GM23338 (cell line): ENCODE data around the gene NUDT21. TPM values are rescaled to one million over a fixed set of nuclear protein-coding genes. Genes with fewer than 3 reads are reported as not detected.
A peak's percentile ranks its signal among the peaks of the same experiment; 100 is the strongest.

Experiments used
- ATAC-seq: fragments of 200-7000 bp; cut with Tn5 transposase; 3 replicates; pipeline ENCODE4 v1.9.1; 2020
- DNase-seq: peaks from one replicate; pipeline ENCODE4 v3.0.0-alpha.2; 2015; ENCODE audit warnings: low spot score
- H2AFZ ChIP-seq: fragments of 200-600 bp; sonication (generic); 2 replicates; pipeline ENCODE4 v1.8.0; 2016; ENCODE audit warnings: antibody characterized with exemption, mild to moderate bottlenecking, moderate library complexity
- H3F3A ChIP-seq: fragments of 200-600 bp; sonication (generic); replicated peaks from 2 replicates; pipeline ENCODE4 v1.8.0; 2017; ENCODE audit warnings: antibody characterized with exemption, mixed run types, low read depth
- H3K27ac ChIP-seq: fragments of 200-600 bp; sonication (generic); 2 replicates; pipeline ENCODE4 v1.6.1; 2016; ENCODE audit warnings: low read depth
- H3K27me3 ChIP-seq: fragments of 200-600 bp; sonication (generic); 2 replicates; pipeline ENCODE4 v1.8.0; 2016; ENCODE audit warnings: mild to moderate bottlenecking, mixed run types, moderate library complexity; ENCODE audit not compliant: insufficient read depth
- H3K36me3 ChIP-seq: fragments of 200-600 bp; sonication (generic); 2 replicates; pipeline ENCODE4 v1.8.0; 2016; ENCODE audit warnings: mild to moderate bottlenecking; ENCODE audit not compliant: insufficient read depth
- H3K4me1 ChIP-seq: fragments of 200-600 bp; sonication (generic); 2 replicates; pipeline ENCODE4 v1.8.0; 2016; ENCODE audit warnings: mild to moderate bottlenecking, moderate library complexity; ENCODE audit not compliant: insufficient read depth
- H3K4me2 ChIP-seq: fragments of 200-600 bp; sonication (generic); 2 replicates; pipeline ENCODE4 v1.7.1; 2017; ENCODE audit warnings: mixed run types
- H3K4me3 ChIP-seq: fragments of 200-600 bp; sonication (generic); 2 replicates; pipeline ENCODE4 v1.6.1; 2016; ENCODE audit warnings: mixed run types
- H3K79me2 ChIP-seq: fragments of 200-600 bp; sonication (generic); replicated peaks from 2 replicates; pipeline ENCODE4 v1.8.0; 2017; ENCODE audit warnings: mild to moderate bottlenecking; ENCODE audit not compliant: insufficient read depth
- H3K9me2 ChIP-seq: fragments of 200-600 bp; sonication (generic); 2 replicates; pipeline ENCODE4 v1.8.0; 2017; ENCODE audit not compliant: insufficient read depth
- H4K20me1 ChIP-seq: fragments of 200-600 bp; sonication (generic); replicated peaks from 2 replicates; pipeline ENCODE4 v1.8.0; 2017; ENCODE audit warnings: mild to moderate bottlenecking; ENCODE audit not compliant: insufficient read depth
- H3K27ac Mint-ChIP-seq: 2 replicates; pipeline ENCODE4 v1.8.0; 2020; ENCODE audit warnings: inconsistent platforms, mild to moderate bottlenecking, moderate library complexity, mixed read lengths
- H3K27me3 Mint-ChIP-seq: 3 replicates; pipeline ENCODE4 v1.8.0; 2022; ENCODE audit warnings: low read depth, mild to moderate bottlenecking, moderate library complexity, mixed read lengths, inconsistent platforms; ENCODE audit not compliant: insufficient read depth, poor library complexity
- H3K36me3 Mint-ChIP-seq: 3 replicates; pipeline ENCODE4 v1.8.0; 2021; ENCODE audit warnings: low read depth, mild to moderate bottlenecking, inconsistent platforms, moderate library complexity, mixed read lengths
- H3K4me1 Mint-ChIP-seq: 3 replicates; pipeline ENCODE4 v1.8.0; 2020; ENCODE audit warnings: mild to moderate bottlenecking, inconsistent platforms, mixed read lengths
- H3K4me3 Mint-ChIP-seq: 3 replicates; pipeline ENCODE4 v1.8.0; 2021; ENCODE audit warnings: moderate library complexity, mild to moderate bottlenecking, inconsistent platforms, mixed read lengths
- H3K9me3 Mint-ChIP-seq: 3 replicates; pipeline ENCODE4 v1.8.0; 2020; ENCODE audit warnings: moderate library complexity, mild to moderate bottlenecking, inconsistent platforms, mixed read lengths
- EZH2 ChIP-seq: fragments of 200-600 bp; sonication (generic); IDR thresholded peaks from one replicate; pipeline ENCODE4 v1.8.0; 2017; ENCODE audit warnings: antibody characterized with exemption, mild to moderate bottlenecking, low read depth; ENCODE audit not compliant: unreplicated experiment
- EZH2phosphoT487 ChIP-seq: fragments of 200-600 bp; sonication (generic); IDR thresholded peaks from one replicate; pipeline ENCODE4 v1.8.1; 2018; ENCODE audit warnings: antibody characterized with exemption; ENCODE audit not compliant: unreplicated experiment
- JUNB ChIP-seq: IDR thresholded peaks from one replicate; pipeline ENCODE4 v1.6.1; 2016; ENCODE audit warnings: antibody characterized with exemption; ENCODE audit not compliant: unreplicated experiment
- NANOG ChIP-seq: IDR thresholded peaks from 2 replicates; pipeline ENCODE4 v1.6.1; 2016; ENCODE audit warnings: antibody characterized with exemption, borderline replicate concordance
- STAT1 ChIP-seq: IDR thresholded peaks from one replicate; pipeline ENCODE4 v1.6.1; 2016; ENCODE audit warnings: antibody characterized with exemption; ENCODE audit not compliant: unreplicated experiment
- ZNF114 ChIP-seq: fragments of 250-450 bp; sonication (Bioruptor Pico); IDR thresholded peaks from 2 replicates; pipeline ENCODE4 v1.5.0; 2020; ENCODE audit warnings: mild to moderate bottlenecking, moderate library complexity
- polyA plus RNA-seq: library from polyadenylated mRNA; unstranded; fragments of >200 nt; fragmentation: Nextera tagmentation; extraction: Ambion mirVana; gene quantifications from 2 replicates; pipeline ENCODE4 v1.2.1, GENCODE V29; 2016
- total RNA-seq: library from RNA; depleted of rRNA; stranded (reverse); fragments of >200 nt; shearing (Covaris generic); gene quantifications from 2 replicates; pipeline ENCODE4 v1.2.3, GENCODE V29; 2014
- TF ChIP-seq, protein P1 (sequence below), 2 experiments: fragments of 200-600 bp in 1 of 2; sonication (generic) in 1 of 2; conservative IDR thresholded peaks; 2 replicates each; pipeline versions ENCODE4 v1.5.1 to v1.6.1; 2016 to 2017; ENCODE audit warnings: antibody characterized with exemption in 2 of 2, low read depth in 2 of 2, mild to moderate bottlenecking in 2 of 2, moderate library complexity in 1 of 2
- TF ChIP-seq, protein P2 (sequence below): IDR thresholded peaks from one replicate; pipeline ENCODE4 v1.6.1; 2018; ENCODE audit warnings: antibody characterized with exemption; ENCODE audit not compliant: unreplicated experiment
- TF ChIP-seq, protein P3 (sequence below): IDR thresholded peaks from 2 replicates; pipeline ENCODE4 v1.6.1; 2016; ENCODE audit warnings: antibody characterized with exemption

NUDT21 gene
- total and polyA plus RNA-seq, 2 experiments from 2014 or later = 83.4 to 132 TPM

DNA sequence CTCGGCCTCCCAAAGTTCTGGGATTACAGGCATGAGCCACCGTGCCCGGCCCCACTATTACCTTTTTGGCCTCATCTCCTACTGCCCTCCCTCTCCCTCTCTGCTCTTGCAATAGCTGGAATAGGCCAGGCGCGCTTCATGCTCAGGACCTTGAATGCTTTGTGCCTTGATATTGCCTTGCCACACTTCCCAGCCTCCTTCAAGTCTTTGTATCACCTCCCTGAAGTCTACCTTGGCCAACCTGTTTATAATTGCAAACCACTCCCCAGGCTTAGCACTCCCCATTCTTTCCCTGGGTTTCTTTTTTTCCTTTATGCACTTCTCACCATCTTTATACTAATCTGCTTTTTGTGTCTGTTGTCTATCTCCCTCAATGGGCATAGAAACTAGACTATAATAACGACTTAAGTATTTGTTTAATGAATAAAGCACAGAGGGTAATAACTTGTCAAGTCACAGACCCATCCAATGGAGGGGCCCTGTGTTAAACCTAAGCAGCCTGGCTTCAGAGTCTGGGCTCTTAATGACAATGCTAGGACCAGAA is 6.9 kb upstream of the NUDT21 start (continued):
- TF ChIP-seq, protein P1, sequence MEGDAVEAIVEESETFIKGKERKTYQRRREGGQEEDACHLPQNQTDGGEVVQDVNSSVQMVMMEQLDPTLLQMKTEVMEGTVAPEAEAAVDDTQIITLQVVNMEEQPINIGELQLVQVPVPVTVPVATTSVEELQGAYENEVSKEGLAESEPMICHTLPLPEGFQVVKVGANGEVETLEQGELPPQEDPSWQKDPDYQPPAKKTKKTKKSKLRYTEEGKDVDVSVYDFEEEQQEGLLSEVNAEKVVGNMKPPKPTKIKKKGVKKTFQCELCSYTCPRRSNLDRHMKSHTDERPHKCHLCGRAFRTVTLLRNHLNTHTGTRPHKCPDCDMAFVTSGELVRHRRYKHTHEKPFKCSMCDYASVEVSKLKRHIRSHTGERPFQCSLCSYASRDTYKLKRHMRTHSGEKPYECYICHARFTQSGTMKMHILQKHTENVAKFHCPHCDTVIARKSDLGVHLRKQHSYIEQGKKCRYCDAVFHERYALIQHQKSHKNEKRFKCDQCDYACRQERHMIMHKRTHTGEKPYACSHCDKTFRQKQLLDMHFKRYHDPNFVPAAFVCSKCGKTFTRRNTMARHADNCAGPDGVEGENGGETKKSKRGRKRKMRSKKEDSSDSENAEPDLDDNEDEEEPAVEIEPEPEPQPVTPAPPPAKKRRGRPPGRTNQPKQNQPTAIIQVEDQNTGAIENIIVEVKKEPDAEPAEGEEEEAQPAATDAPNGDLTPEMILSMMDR (conservative IDR thresholded peaks at IDR 0.05; ENCODE audit: low read depth in 2 of 2) = no peak
- TF ChIP-seq NANOG = no peak

DNA sequence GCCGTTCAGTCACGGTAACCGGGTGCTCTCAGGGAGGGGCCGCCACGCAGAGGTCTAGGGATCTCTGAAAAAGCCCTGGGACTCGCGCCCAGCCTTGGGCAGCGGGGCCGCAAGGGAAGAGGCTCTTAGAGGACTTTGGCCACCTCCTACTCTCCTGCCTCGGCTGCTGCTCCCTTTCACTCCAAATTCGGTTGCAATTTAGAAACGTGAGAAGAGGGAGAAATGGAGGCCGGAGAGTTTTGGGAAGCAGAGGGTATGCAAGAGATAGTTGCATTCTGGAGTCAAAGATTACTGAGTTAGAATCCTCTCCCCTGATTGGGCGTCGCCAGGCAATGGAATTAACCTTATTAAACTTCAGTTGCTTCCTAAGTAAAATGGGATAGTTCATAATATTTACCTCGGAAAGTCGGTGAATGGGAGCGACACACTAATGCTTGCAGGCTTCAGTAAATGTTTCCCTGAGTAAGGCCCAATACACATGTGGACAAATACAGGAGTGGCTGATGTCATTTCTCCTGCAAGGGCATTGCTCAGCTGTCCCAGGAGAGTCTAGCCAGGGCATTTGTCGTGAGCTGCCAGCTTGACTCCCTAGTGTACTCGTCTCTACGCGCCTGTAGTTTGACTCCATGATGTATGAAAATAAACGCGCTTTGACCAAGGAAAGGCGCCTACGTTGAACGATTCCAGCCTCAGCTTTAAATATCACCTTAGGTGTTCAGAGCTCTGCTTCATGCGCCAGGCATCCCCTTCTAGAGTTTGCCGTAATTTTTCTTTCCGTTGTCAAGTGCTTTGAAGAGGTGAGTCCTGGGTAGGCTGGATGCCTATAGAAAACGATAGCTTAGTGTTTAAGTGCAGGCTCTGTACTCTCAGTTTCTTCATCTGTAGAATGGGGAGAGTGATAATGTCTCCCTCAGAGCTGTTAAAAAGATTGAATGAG is 889 bp upstream of the NUDT21 start:
- Histone ChIP-seq H3K79me2 (peaks cover 62% of the 10 kb centered on the region), H2AFZ (peak overlapping the region; percentile 80), H3K27me3 (no peaks in the 10 kb centered on the region), H3K9me2 (no peaks in the 10 kb centered on the region), H3K27ac (peak overlapping the region; percentile 64; the same call in 1 of the 2 replicates), H3F3A (no peaks in the 10 kb centered on the region), H3K36me3 (peaks cover 32% of the 10 kb centered on the region), H3K4me3 (peak overlapping the region; percentile 92), H4K20me1 (peaks cover 49% of the 10 kb centered on the region), H3K4me2 (peak overlapping the region; percentile 86), H3K4me1 (peaks cover 25% of the 10 kb centered on the region; the same call in 1 of the 2 replicates)
- Mint-ChIP-seq H3K9me3 (no peaks in the 10 kb centered on the region), H3K36me3 (peaks cover 34% of the 10 kb centered on the region), H3K27ac (peak overlapping the region; percentile 97), H3K27me3 (no peaks in the 10 kb centered on the region), H3K4me3 (peak overlapping the region; percentile 95), H3K4me1 (peaks cover 22% of the 10 kb centered on the region)
- DNase-seq (peak; percentile 66), ATAC-seq (peak; percentile 69)
- TF ChIP-seq, protein P1 (conservative IDR thresholded peaks at IDR 0.05; ENCODE audit: low read depth in 2 of 2) = no peak
- no peak for TF ChIP-seq JUNB
- TF ChIP-seq STAT1 = no peak
- TF ChIP-seq EZH2phosphoT487 = no peak
- TF ChIP-seq, protein P2, sequence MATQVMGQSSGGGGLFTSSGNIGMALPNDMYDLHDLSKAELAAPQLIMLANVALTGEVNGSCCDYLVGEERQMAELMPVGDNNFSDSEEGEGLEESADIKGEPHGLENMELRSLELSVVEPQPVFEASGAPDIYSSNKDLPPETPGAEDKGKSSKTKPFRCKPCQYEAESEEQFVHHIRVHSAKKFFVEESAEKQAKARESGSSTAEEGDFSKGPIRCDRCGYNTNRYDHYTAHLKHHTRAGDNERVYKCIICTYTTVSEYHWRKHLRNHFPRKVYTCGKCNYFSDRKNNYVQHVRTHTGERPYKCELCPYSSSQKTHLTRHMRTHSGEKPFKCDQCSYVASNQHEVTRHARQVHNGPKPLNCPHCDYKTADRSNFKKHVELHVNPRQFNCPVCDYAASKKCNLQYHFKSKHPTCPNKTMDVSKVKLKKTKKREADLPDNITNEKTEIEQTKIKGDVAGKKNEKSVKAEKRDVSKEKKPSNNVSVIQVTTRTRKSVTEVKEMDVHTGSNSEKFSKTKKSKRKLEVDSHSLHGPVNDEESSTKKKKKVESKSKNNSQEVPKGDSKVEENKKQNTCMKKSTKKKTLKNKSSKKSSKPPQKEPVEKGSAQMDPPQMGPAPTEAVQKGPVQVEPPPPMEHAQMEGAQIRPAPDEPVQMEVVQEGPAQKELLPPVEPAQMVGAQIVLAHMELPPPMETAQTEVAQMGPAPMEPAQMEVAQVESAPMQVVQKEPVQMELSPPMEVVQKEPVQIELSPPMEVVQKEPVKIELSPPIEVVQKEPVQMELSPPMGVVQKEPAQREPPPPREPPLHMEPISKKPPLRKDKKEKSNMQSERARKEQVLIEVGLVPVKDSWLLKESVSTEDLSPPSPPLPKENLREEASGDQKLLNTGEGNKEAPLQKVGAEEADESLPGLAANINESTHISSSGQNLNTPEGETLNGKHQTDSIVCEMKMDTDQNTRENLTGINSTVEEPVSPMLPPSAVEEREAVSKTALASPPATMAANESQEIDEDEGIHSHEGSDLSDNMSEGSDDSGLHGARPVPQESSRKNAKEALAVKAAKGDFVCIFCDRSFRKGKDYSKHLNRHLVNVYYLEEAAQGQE = no peak
- no peak for TF ChIP-seq EZH2
- TF ChIP-seq, protein P3, sequence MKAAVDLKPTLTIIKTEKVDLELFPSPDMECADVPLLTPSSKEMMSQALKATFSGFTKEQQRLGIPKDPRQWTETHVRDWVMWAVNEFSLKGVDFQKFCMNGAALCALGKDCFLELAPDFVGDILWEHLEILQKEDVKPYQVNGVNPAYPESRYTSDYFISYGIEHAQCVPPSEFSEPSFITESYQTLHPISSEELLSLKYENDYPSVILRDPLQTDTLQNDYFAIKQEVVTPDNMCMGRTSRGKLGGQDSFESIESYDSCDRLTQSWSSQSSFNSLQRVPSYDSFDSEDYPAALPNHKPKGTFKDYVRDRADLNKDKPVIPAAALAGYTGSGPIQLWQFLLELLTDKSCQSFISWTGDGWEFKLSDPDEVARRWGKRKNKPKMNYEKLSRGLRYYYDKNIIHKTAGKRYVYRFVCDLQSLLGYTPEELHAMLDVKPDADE = no peak
- no peak for TF ChIP-seq ZNF114 (CRISPR knock-in tag)
